Thyroid gland (tissue), 4 donors: ENCODE results near the gene ADCYAP1R1.

Experiments
- POLR2A ChIP-seq, 2 donors: fragments of 450-650 bp; IDR thresholded peaks; one replicate each; pipeline ENCODE4 v1.6.1; 2017; ENCODE audit warnings: antibody characterized with exemption in 2 of 2, mild to moderate bottlenecking in 2 of 2, moderate library complexity in 1 of 2
- TF ChIP-seq, protein P1 (sequence below), 6 experiments: fragments of 200-600 bp in 3 of 6; fragments of 450-650 bp in 3 of 6; sonication (generic) in 3 of 6; IDR thresholded peaks; one replicate each; pipeline ENCODE4 v1.5.1; 2016 to 2019; ENCODE audit warnings: antibody characterized with exemption in 6 of 6, mild to moderate bottlenecking in 2 of 6, inconsistent platforms in 1 of 6, moderate library complexity in 1 of 6

DNA sequence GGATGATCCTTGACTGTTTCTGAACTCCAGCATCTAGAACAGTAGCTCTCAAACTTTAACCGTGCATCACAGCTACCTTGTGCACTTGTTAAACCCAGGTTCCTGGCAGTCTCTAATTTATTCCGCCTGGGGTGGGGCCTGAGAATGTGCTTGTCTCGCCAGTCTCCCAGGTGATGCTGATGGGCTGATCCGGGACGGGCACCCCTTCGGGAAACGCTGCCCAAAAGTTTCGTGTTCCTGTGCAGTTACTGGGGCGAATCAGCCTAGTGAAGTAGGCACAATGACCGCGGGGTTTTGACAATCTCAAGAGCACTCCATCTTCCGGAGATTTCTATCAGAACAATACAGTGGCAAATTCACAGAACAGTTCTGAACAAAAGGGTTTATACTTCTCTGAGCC, 29.9 kb downstream of the ADCYAP1R1 start:
- no peak for TF ChIP-seq POLR2A (IDR thresholded peaks at IDR 0.05)
- TF ChIP-seq, protein P1, sequence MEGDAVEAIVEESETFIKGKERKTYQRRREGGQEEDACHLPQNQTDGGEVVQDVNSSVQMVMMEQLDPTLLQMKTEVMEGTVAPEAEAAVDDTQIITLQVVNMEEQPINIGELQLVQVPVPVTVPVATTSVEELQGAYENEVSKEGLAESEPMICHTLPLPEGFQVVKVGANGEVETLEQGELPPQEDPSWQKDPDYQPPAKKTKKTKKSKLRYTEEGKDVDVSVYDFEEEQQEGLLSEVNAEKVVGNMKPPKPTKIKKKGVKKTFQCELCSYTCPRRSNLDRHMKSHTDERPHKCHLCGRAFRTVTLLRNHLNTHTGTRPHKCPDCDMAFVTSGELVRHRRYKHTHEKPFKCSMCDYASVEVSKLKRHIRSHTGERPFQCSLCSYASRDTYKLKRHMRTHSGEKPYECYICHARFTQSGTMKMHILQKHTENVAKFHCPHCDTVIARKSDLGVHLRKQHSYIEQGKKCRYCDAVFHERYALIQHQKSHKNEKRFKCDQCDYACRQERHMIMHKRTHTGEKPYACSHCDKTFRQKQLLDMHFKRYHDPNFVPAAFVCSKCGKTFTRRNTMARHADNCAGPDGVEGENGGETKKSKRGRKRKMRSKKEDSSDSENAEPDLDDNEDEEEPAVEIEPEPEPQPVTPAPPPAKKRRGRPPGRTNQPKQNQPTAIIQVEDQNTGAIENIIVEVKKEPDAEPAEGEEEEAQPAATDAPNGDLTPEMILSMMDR (IDR thresholded peaks at IDR 0.05): no peak
